Natural killer cell (primary cell): ENCODE results near the gene CD7. TPM values are rescaled to one million over a fixed set of nuclear protein-coding genes. Genes with fewer than 3 reads are reported as not detected.

Experiments used
- ATAC-seq, 3 donors: fragments of 150-1000 bp in 2 of 3; fragments of 200-7000 bp in 1 of 3; cut with Tn5 transposase; 1 replicate in 1 of 3; 2 replicates in 2 of 3; pipeline ENCODE4 v1.10.0; 2021; ENCODE audit warnings: mild to moderate bottlenecking in 2 of 3, moderate library complexity in 2 of 3
- DNase-seq, 2 donors: peaks; one replicate each; pipeline versions ENCODE4 v3.0.0 to v3.0.0-alpha.2; 2013 to 2021; ENCODE audit warnings: mixed read lengths in 1 of 2
- H3K27ac ChIP-seq: one replicate; pipeline ENCODE4 v1.5.1; 2013; ENCODE audit warnings: mild to moderate bottlenecking, low read length
- H3K27me3 ChIP-seq: one replicate; pipeline ENCODE4 v1.6.1; 2013; ENCODE audit warnings: low read length; ENCODE audit not compliant: control insufficient read depth, insufficient read depth
- H3K36me3 ChIP-seq: one replicate; pipeline ENCODE4 v1.6.1; 2013; ENCODE audit warnings: low read length; ENCODE audit not compliant: control insufficient read depth, insufficient read depth
- H3K4me1 ChIP-seq: one replicate; pipeline ENCODE4 v1.6.1; 2013; ENCODE audit warnings: low read length; ENCODE audit not compliant: control insufficient read depth, insufficient read depth
- H3K4me3 ChIP-seq: one replicate; pipeline ENCODE4 v1.5.1; 2013; ENCODE audit warnings: low read length
- H3K9me3 ChIP-seq: one replicate; pipeline ENCODE4 v1.6.1; 2013; ENCODE audit warnings: low read length; ENCODE audit not compliant: control insufficient read depth, insufficient read depth
- H3K27ac Mint-ChIP-seq, 2 donors: one replicate each; pipeline ENCODE4 v1.8.0; 2022; ENCODE audit warnings: mild to moderate bottlenecking in 2 of 2, mixed read lengths in 2 of 2, moderate library complexity in 1 of 2
- H3K27me3 Mint-ChIP-seq, 2 donors: one replicate each; pipeline ENCODE4 v1.8.0; 2022; ENCODE audit warnings: low read depth in 2 of 2, mixed read lengths in 2 of 2
- H3K36me3 Mint-ChIP-seq: one replicate; pipeline ENCODE4 v1.8.0; 2022; ENCODE audit warnings: mixed read lengths
- H3K4me1 Mint-ChIP-seq, 2 donors: one replicate each; pipeline ENCODE4 v1.8.0; 2022; ENCODE audit warnings: mixed read lengths in 2 of 2
- H3K4me3 Mint-ChIP-seq: one replicate; pipeline ENCODE4 v1.8.0; 2022; ENCODE audit warnings: mild to moderate bottlenecking, moderate library complexity, mixed read lengths
- H3K9me3 Mint-ChIP-seq, 2 donors: one replicate each; pipeline ENCODE4 v1.8.0; 2022; ENCODE audit warnings: mixed read lengths in 2 of 2
- WGBS: methylation state at CpG from one replicate; pipeline ENCODE4 v1.1.7; 2013; ENCODE audit warnings: missing lambda C conversion rate; ENCODE audit not compliant: insufficient coverage; 5-methylcytosine and 5-hydroxymethylcytosine counted together
- intact Hi-C: fragments of 100-400 bp; cut with micrococcal nuclease; formaldehyde crosslinking; loops from one replicate; pipeline ENCODE4 v1.14.2; 2022
- total RNA-seq, 4 donors: library from RNA; stranded (reverse); fragments of 120-200 nt in 1 of 4; gene quantifications; one replicate each; pipeline versions ENCODE4 v1.2.3 to v1.2.4, GENCODE V29; 2013 to 2022
- TF ChIP-seq, protein P1 (sequence below): fragments of 200-600 bp; IDR thresholded peaks from one replicate; pipeline ENCODE4 v1.8.0; 2022; ENCODE audit warnings: antibody characterized with exemption

The CD7 gene
- total RNA-seq, 3 donors from 2014 or later (not counting 1 experiment from before 2014, with no cell fraction given), result 464 to 564 (median 522) TPM

- Mint-ChIP-seq H3K4me3 (peak overlapping the region; percentile 63), H3K36me3 (no peaks in the 10 kb centered on the region), H3K27ac (peak overlapping the region; percentile 87 to 91), H3K9me3 (no peaks in the 10 kb centered on the region), H3K4me1 (peaks cover 65 to 71% of the 10 kb centered on the region in 2 donors), H3K27me3 (no peaks in the 10 kb centered on the region)
- no peak overlapping the region for H3K4me3 ChIP-seq
- TF ChIP-seq, protein P1, sequence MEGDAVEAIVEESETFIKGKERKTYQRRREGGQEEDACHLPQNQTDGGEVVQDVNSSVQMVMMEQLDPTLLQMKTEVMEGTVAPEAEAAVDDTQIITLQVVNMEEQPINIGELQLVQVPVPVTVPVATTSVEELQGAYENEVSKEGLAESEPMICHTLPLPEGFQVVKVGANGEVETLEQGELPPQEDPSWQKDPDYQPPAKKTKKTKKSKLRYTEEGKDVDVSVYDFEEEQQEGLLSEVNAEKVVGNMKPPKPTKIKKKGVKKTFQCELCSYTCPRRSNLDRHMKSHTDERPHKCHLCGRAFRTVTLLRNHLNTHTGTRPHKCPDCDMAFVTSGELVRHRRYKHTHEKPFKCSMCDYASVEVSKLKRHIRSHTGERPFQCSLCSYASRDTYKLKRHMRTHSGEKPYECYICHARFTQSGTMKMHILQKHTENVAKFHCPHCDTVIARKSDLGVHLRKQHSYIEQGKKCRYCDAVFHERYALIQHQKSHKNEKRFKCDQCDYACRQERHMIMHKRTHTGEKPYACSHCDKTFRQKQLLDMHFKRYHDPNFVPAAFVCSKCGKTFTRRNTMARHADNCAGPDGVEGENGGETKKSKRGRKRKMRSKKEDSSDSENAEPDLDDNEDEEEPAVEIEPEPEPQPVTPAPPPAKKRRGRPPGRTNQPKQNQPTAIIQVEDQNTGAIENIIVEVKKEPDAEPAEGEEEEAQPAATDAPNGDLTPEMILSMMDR, result no peak
- DNase-seq, result no peak
- no peaks in the 10 kb centered on the region for H3K27me3 ChIP-seq
- H3K9me3 ChIP-seq, result no peaks in the 10 kb centered on the region
- ATAC-seq, result no peak
- H3K36me3 ChIP-seq, result peaks cover 32% of the 10 kb centered on the region
- WGBS, result 82% methylated on average over 12 of the region's 12 CpGs
- intact Hi-C loops, result loop anchor here (5.0 kb wide), 1 partner anchor 33 kb away; no protein-coding TSS in a partner anchor
- H3K27ac ChIP-seq, result peak overlapping the region; percentile 30
- peaks cover 76% of the 10 kb centered on the region for H3K4me1 ChIP-seq
These were observed 46.8 kb downstream of the CD7 start for GRCh38 chr17:82270651-82271050.

DNA sequence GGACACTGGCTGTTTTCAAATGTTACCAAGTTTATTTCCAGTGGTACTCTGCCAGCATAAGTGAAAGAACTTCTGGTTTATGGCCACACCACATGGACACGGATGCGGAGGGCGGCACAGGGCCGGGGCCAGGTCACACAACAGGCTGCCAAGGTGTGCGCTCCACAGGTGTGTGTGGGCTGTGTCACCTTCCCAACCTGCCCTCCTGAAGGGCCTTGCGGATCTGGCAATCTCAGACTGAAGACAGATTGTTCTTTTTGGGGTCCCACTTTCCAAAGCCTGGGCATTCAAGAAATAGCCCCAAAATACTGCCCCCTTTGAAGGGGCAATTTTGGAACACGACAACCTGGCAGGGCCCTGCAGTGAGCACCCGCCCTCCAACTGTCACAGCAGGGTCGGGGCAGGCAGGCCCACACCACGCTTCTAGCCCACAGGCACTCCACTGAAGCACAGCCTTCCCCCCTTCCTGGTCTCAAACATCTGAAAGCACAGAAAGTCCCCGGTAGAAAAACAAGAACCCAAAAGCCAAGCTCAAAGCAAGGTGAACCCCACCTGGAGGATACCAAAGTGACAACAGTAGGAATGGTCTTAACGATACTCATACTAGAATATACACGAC lies 47.4 kb downstream of the CD7 start:
- no peaks in the 10 kb centered on the region for H3K27me3 Mint-ChIP-seq
- peaks cover 68 to 73% of the 10 kb centered on the region in 2 donors for H3K4me1 Mint-ChIP-seq
- intact Hi-C loops, result loop anchor here (5.0 kb wide), 2 partner anchors 33 to 47 kb away; partner anchors contain the start of gene CD7
- Histone ChIP-seq H3K4me3 (no peak overlapping the region), H3K27ac (peak overlapping the region; percentile 24), H3K27me3 (no peaks in the 10 kb centered on the region), H3K36me3 (peaks cover 37% of the 10 kb centered on the region), H3K9me3 (no peaks in the 10 kb centered on the region), H3K4me1 (peaks cover 76% of the 10 kb centered on the region)
- TF ChIP-seq, protein P1, result no peak
- H3K9me3 Mint-ChIP-seq, result no peaks in the 10 kb centered on the region
- H3K27ac Mint-ChIP-seq, result peak overlapping the region; percentile 87 to 91
- no peaks in the 10 kb centered on the region for H3K36me3 Mint-ChIP-seq
- DNase-seq, result peak in 1 of 2 donors; percentile 60
- 72% methylated on average over 13 of the region's 13 CpGs for WGBS
- ATAC-seq, result no peak
- H3K4me3 Mint-ChIP-seq, result peak overlapping the region; percentile 63

- peak overlapping the region; percentile 87 to 91 for H3K27ac Mint-ChIP-seq
- H3K27ac ChIP-seq, result no peak overlapping the region
- H3K27me3 ChIP-seq, result no peaks in the 10 kb centered on the region
- no peaks in the 10 kb centered on the region for H3K27me3 Mint-ChIP-seq
- H3K36me3 Mint-ChIP-seq, result no peaks in the 10 kb centered on the region
- DNase-seq (no peak), ATAC-seq (no peak)
- H3K4me3 Mint-ChIP-seq, result peak overlapping the region; percentile 63
- peaks cover 75% of the 10 kb centered on the region for H3K4me1 ChIP-seq
- WGBS, result 79% methylated on average over 10 of the region's 10 CpGs
- no peaks in the 10 kb centered on the region for H3K9me3 Mint-ChIP-seq
- TF ChIP-seq, protein P1, result no peak
- H3K4me3 ChIP-seq, result no peak overlapping the region
- no peaks in the 10 kb centered on the region for H3K9me3 ChIP-seq
- H3K36me3 ChIP-seq, result peaks cover 40% of the 10 kb centered on the region
- intact Hi-C loops, result loop anchor here (5.0 kb wide), 1 partner anchor 48 kb away; the partner anchor contains the start of gene CD7
- H3K4me1 Mint-ChIP-seq, result peaks cover 69 to 73% of the 10 kb centered on the region in 2 donors
These were observed 48.1 kb downstream of the CD7 start for GRCh38 chr17:82269138-82269881.
